ENCODE results near the gene EFNB1. TPM values are rescaled to one million over a fixed set of nuclear protein-coding genes. Genes with fewer than 3 reads are reported as not detected.

Gene EFNB1
- total RNA-seq, 1 donor from 2014 or later: 25.4 TPM

DNA sequence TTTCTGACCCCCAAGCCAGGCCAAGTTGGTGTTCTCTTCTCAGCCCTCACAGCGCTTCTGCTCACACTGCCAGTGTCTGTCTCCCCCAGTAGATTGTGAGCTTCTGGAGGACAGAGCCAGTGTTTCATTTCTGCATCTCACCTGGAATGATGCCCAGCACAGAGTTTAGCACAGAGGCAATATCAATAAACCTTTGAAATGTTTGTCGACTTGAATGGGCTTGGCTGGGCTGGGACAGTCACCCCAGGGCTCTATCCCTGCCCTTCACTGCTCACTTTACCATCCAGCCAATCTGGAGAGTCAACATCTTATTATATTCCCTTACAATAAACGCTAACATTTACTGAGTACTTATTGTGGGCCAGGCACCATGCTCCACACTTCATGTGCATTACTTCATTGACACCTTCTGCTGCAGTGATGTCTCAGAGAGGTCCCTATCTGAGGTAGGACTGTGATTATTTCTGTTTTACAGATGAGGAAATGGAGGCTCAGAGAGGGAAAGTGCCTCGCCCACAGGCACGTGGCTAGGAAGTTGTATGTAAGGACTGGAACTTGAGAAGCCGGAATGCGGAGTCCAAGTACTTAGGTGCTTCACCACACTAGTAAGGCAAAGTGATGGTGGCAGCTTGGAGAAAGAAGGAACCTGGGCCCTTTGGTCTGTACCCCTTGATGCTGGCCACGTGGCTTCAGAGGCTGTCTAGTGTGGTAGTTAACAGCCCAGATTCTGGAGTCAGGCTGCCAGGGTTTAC is 19.5 kb downstream of the EFNB1 start:
- H3K36me3 ChIP-seq: no peaks in the 10 kb centered on the region
- Mint-ChIP-seq H3K4me1 (peaks cover 58% of the 10 kb centered on the region), H3K27ac (peak overlapping the region; percentile 9), H3K4me3 (no peak overlapping the region), H3K27me3 (ENCODE audit: insufficient read depth, low read depth) (no peaks in the 10 kb centered on the region), H3K36me3 (no peaks in the 10 kb centered on the region), H3K9me3 (peaks cover 5% of the 10 kb centered on the region)
- no peak for DNase-seq (ENCODE audit: low spot score)
- no peaks in the 10 kb centered on the region for H3K79me2 ChIP-seq (ENCODE audit: low read depth)
- H2AFZ ChIP-seq (replicated peaks): no peak overlapping the region
- no peak overlapping the region for H3K27ac ChIP-seq
- no peak overlapping the region for H3K4me3 ChIP-seq
- H3K9ac ChIP-seq: no peak overlapping the region
- H4K20me1 ChIP-seq (ENCODE audit: low read depth): peaks cover 13% of the 10 kb centered on the region
- H3K4me2 ChIP-seq: no peak overlapping the region
- H3K9me3 ChIP-seq (ENCODE audit: low read depth): no peaks in the 10 kb centered on the region
- H3K4me1 ChIP-seq: peaks cover 4% of the 10 kb centered on the region
- no peaks in the 10 kb centered on the region for H3K27me3 ChIP-seq
- H3F3A ChIP-seq (ENCODE audit: low read depth): peaks cover 7% of the 10 kb centered on the region
- TF ChIP-seq, protein P1, sequence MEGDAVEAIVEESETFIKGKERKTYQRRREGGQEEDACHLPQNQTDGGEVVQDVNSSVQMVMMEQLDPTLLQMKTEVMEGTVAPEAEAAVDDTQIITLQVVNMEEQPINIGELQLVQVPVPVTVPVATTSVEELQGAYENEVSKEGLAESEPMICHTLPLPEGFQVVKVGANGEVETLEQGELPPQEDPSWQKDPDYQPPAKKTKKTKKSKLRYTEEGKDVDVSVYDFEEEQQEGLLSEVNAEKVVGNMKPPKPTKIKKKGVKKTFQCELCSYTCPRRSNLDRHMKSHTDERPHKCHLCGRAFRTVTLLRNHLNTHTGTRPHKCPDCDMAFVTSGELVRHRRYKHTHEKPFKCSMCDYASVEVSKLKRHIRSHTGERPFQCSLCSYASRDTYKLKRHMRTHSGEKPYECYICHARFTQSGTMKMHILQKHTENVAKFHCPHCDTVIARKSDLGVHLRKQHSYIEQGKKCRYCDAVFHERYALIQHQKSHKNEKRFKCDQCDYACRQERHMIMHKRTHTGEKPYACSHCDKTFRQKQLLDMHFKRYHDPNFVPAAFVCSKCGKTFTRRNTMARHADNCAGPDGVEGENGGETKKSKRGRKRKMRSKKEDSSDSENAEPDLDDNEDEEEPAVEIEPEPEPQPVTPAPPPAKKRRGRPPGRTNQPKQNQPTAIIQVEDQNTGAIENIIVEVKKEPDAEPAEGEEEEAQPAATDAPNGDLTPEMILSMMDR (IDR thresholded peaks at IDR 0.05): no peak
- TF ChIP-seq EZH2 (IDR thresholded peaks at IDR 0.05) (no peak), EZH2phosphoT487 (IDR thresholded peaks at IDR 0.05) (no peak)

- Histone ChIP-seq H3F3A (ENCODE audit: low read depth) (peaks cover 6% of the 10 kb centered on the region), H3K79me2 (ENCODE audit: low read depth) (no peaks in the 10 kb centered on the region), H3K27ac (no peak overlapping the region), H4K20me1 (ENCODE audit: low read depth) (peaks cover 4% of the 10 kb centered on the region), H2AFZ (replicated peaks) (no peak overlapping the region), H3K9ac (no peak overlapping the region), H3K27me3 (no peaks in the 10 kb centered on the region), H3K4me3 (no peak overlapping the region), H3K4me1 (no peaks in the 10 kb centered on the region), H3K36me3 (no peaks in the 10 kb centered on the region), H3K4me2 (no peak overlapping the region), H3K9me3 (ENCODE audit: low read depth) (no peaks in the 10 kb centered on the region)
- DNase-seq (ENCODE audit: low spot score): no peak
- TF ChIP-seq EZH2phosphoT487 (IDR thresholded peaks at IDR 0.05): no peak
- Mint-ChIP-seq H3K27me3 (ENCODE audit: insufficient read depth, low read depth) (peaks cover 2% of the 10 kb centered on the region), H3K9me3 (peaks cover 9% of the 10 kb centered on the region), H3K4me3 (no peak overlapping the region), H3K36me3 (peaks cover 2% of the 10 kb centered on the region), H3K27ac (no peak overlapping the region), H3K4me1 (peaks cover 56% of the 10 kb centered on the region)
Measured at GRCh38 chrX:68851082-68851481, 22.3 kb downstream of the EFNB1 start.

GRCh38 chrX:68852046-68852445 is 23.2 kb downstream of the EFNB1 start:
- H3K9me3 Mint-ChIP-seq: peaks cover 9% of the 10 kb centered on the region
- TF ChIP-seq, protein P1 (IDR thresholded peaks at IDR 0.05): no peak
- TF ChIP-seq EZH2phosphoT487 (IDR thresholded peaks at IDR 0.05): no peak
- TF ChIP-seq EZH2 (IDR thresholded peaks at IDR 0.05): no peak

DNA sequence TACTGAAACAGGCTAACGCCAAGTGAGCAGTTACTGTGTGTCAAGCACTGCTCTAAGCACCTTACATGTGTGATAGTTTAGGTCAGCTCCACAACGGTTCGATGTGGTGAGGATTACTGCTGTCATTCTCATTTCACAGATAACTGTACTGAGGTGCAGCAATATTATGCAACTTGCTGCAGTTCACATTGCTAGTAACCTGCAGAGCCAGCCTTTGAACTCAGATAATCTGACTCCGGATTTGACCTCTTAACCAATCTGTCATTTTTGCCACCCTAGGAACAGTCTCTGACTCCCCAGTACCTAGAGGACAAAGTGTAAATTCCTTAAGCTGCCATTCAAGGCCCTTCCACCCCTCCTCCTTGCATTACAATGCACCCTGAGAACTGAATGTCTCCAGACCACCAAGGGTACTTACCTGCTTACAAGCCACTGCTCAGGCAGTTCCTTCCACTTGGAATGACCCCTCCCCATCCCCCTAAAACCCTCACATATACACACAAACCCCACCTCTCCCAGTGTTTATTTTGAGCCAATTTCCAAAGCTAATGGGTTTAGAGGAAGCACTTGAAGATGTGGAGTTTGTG is 24.9 kb downstream of the EFNB1 start:
- no peak overlapping the region for H3K4me2 ChIP-seq

More at GRCh38 chrX:68852046-68852445, 23.2 kb downstream of the EFNB1 start:
- Mint-ChIP-seq H3K27me3 (ENCODE audit: insufficient read depth, low read depth) (peaks cover 5% of the 10 kb centered on the region), H3K4me1 (peaks cover 46% of the 10 kb centered on the region), H3K4me3 (no peak overlapping the region), H3K27ac (no peak overlapping the region), H3K36me3 (peaks cover 2% of the 10 kb centered on the region)
- H3K9me3 ChIP-seq (ENCODE audit: low read depth): no peaks in the 10 kb centered on the region
- no peaks in the 10 kb centered on the region for H4K20me1 ChIP-seq (ENCODE audit: low read depth)
- DNase-seq (ENCODE audit: low spot score): no peak
- H3K4me3 ChIP-seq: no peak overlapping the region
- H3K27ac ChIP-seq: no peak overlapping the region
- H3K4me1 ChIP-seq: no peaks in the 10 kb centered on the region
- H3K9ac ChIP-seq: no peak overlapping the region
- no peak overlapping the region for H2AFZ ChIP-seq (replicated peaks)
- H3F3A ChIP-seq (ENCODE audit: low read depth): no peaks in the 10 kb centered on the region
- no peaks in the 10 kb centered on the region for H3K36me3 ChIP-seq
- H3K4me2 ChIP-seq: no peak overlapping the region
- H3K27me3 ChIP-seq: no peaks in the 10 kb centered on the region
- no peaks in the 10 kb centered on the region for H3K79me2 ChIP-seq (ENCODE audit: low read depth)

More for the DNA sequence above, 24.9 kb downstream of the EFNB1 start:
- DNase-seq (ENCODE audit: low spot score): no peak
- H3K9ac ChIP-seq: no peak overlapping the region
- Mint-ChIP-seq H3K4me3 (no peak overlapping the region), H3K36me3 (peaks cover 2% of the 10 kb centered on the region), H3K27ac (no peak overlapping the region), H3K4me1 (peaks cover 31% of the 10 kb centered on the region), H3K27me3 (ENCODE audit: insufficient read depth, low read depth) (peaks cover 5% of the 10 kb centered on the region), H3K9me3 (peaks cover 3% of the 10 kb centered on the region)
- H3K4me1 ChIP-seq: no peaks in the 10 kb centered on the region
- no peak overlapping the region for H3K27ac ChIP-seq
- no peaks in the 10 kb centered on the region for H3K79me2 ChIP-seq (ENCODE audit: low read depth)
- H3K36me3 ChIP-seq: no peaks in the 10 kb centered on the region
- H3K27me3 ChIP-seq: no peaks in the 10 kb centered on the region
- no peaks in the 10 kb centered on the region for H3K9me3 ChIP-seq (ENCODE audit: low read depth)
- TF ChIP-seq, protein P1 (IDR thresholded peaks at IDR 0.05): no peak
- TF ChIP-seq EZH2phosphoT487 (IDR thresholded peaks at IDR 0.05): no peak
- TF ChIP-seq EZH2 (IDR thresholded peaks at IDR 0.05): no peak
- no peaks in the 10 kb centered on the region for H4K20me1 ChIP-seq (ENCODE audit: low read depth)
- H2AFZ ChIP-seq (replicated peaks): no peak overlapping the region
- H3F3A ChIP-seq (ENCODE audit: low read depth): no peaks in the 10 kb centered on the region
- H3K4me3 ChIP-seq: no peak overlapping the region

Data from neural progenitor cell (in vitro differentiated cells).